PC-9 (cell line): ENCODE results near the gene CDC42BPB.

Experiments
- EZH2 ChIP-seq: fragments of 200-600 bp; sonication (generic); IDR thresholded peaks from 2 replicates; pipeline ENCODE4 v1.8.0; 2017; ENCODE audit warnings: antibody characterized with exemption, low read depth
- TF ChIP-seq, protein P1 (sequence below): fragments of 200-600 bp; sonication (generic); conservative IDR thresholded peaks from 2 replicates; pipeline ENCODE4 v1.6.1; 2017; ENCODE audit warnings: mixed run types, antibody characterized with exemption, mild to moderate bottlenecking, moderate library complexity

DNA sequence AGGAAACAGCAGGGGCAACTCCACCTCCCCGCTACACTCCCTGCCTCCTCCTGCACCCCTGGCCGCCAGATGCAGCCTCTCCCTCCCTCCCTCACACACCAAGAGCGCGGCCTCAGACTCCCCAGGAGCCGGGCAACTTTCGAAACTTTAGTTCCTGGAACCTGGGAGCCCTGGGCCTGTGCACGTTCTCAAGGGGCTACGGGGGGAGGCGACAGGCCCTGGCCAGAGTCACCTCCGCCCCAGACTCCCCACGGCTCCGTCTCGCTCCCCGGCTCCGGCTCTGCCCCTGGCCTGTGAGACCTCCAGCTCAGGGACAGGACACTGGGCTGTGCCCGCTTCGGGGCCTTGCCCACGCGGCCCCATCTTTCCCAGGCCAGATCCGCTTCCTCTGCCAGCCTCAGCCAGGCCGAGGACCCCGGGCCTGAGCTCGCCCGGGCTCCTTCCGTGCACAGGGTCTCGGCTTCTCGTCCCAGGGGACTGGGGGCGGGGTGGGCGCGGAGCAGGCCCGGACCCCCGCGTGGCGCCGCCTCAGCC is 129.4 kb downstream of the CDC42BPB start:
- TF ChIP-seq, protein P1, sequence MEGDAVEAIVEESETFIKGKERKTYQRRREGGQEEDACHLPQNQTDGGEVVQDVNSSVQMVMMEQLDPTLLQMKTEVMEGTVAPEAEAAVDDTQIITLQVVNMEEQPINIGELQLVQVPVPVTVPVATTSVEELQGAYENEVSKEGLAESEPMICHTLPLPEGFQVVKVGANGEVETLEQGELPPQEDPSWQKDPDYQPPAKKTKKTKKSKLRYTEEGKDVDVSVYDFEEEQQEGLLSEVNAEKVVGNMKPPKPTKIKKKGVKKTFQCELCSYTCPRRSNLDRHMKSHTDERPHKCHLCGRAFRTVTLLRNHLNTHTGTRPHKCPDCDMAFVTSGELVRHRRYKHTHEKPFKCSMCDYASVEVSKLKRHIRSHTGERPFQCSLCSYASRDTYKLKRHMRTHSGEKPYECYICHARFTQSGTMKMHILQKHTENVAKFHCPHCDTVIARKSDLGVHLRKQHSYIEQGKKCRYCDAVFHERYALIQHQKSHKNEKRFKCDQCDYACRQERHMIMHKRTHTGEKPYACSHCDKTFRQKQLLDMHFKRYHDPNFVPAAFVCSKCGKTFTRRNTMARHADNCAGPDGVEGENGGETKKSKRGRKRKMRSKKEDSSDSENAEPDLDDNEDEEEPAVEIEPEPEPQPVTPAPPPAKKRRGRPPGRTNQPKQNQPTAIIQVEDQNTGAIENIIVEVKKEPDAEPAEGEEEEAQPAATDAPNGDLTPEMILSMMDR = no peak
- TF ChIP-seq EZH2 = no peak
